K562 (cell line): Measurements from ENCODE around the gene AURKB. TPM values are rescaled to one million over a fixed set of nuclear protein-coding genes. Genes with fewer than 3 reads are reported as not detected.

Source experiments
- ARNT ChIP-seq, 2 experiments: fragments of 450-650 bp; IDR thresholded peaks; 2 replicates each; pipeline ENCODE4 v1.6.1; 2016; ENCODE audit warnings: mild to moderate bottlenecking in 1 of 2
- ATF2 ChIP-seq: sonication (generic); formaldehyde crosslinking; IDR thresholded peaks from 2 replicates; pipeline ENCODE4 v1.8.1; 2022; ENCODE audit warnings: missing genetic modification reagents
- ATF6 ChIP-seq: sonication (generic); formaldehyde crosslinking; IDR thresholded peaks from 2 replicates; pipeline ENCODE4 v1.4.0; 2020; ENCODE audit warnings: mild to moderate bottlenecking, missing genetic modification reagents
- CHD1 ChIP-seq: fragments of 200-600 bp; sonication (generic); IDR thresholded peaks from one replicate; pipeline ENCODE4 v1.6.1; 2012; ENCODE audit warnings: mild to moderate bottlenecking, moderate library complexity, low read length, inconsistent platforms
- CHD7 ChIP-seq: fragments of 200-600 bp; sonication (generic); IDR thresholded peaks from one replicate; pipeline ENCODE4 v1.6.1; 2012; ENCODE audit warnings: mild to moderate bottlenecking, low read depth, low read length, inconsistent platforms
- ETV5 ChIP-seq: sonication (generic); formaldehyde crosslinking; IDR thresholded peaks from 2 replicates; pipeline ENCODE4 v1.4.0; 2020; ENCODE audit warnings: low read depth, mild to moderate bottlenecking, missing genetic modification reagents
- FOXM1 ChIP-seq, 2 experiments: fragments of 450-650 bp in 1 of 2; sonication (generic) in 1 of 2; formaldehyde crosslinking in 1 of 2; IDR thresholded peaks; 2 replicates each; pipeline versions ENCODE4 v1.6.1 to v1.9.0; 2017 to 2022; ENCODE audit warnings: low read depth in 2 of 2, mild to moderate bottlenecking in 2 of 2, missing genetic modification reagents in 1 of 2, moderate library complexity in 1 of 2
- MYNN ChIP-seq, 2 experiments: sonication (generic); formaldehyde crosslinking in 1 of 2; IDR thresholded peaks; 2 replicates each; pipeline versions ENCODE4 v1.5.0 to v1.6.1; 2016 to 2020; ENCODE audit warnings: antibody characterized with exemption in 1 of 2, missing genetic modification reagents in 1 of 2
- RNF2 ChIP-seq: sonication (generic); IDR thresholded peaks from 2 replicates; pipeline ENCODE4 v1.6.1; 2016
- SMAD4 ChIP-seq: fragments of 250-450 bp; sonication (Bioruptor Pico); conservative IDR thresholded peaks from 2 replicates; pipeline ENCODE4 v1.8.0; 2021; ENCODE audit warnings: inconsistent platforms, mild to moderate bottlenecking, moderate library complexity
- STAT5B ChIP-seq: fragments of 250-450 bp; sonication (Bioruptor Pico); IDR thresholded peaks from 2 replicates; pipeline ENCODE4 v1.8.0; 2021; ENCODE audit warnings: mild to moderate bottlenecking, inconsistent platforms
- ZNF76 ChIP-seq: fragments of 250-450 bp; sonication (Bioruptor Pico); IDR thresholded peaks from 2 replicates; pipeline ENCODE4 v1.4.0; 2020; ENCODE audit warnings: mild to moderate bottlenecking, moderate library complexity, borderline replicate concordance
- polyA plus RNA-seq, 8 experiments: library from polyadenylated mRNA; depleted of rRNA in 4 of 8; stranded (reverse) in 5 of 8; unstranded in 3 of 8; fragments of >200 nt; fragmentation: Nextera tagmentation in 2 of 8; fragmentation: Illumina TruSeq in 1 of 8; extraction: Ambion mirVana in 2 of 8; extraction: Trizol in 1 of 8; gene quantifications; 2 replicates each; pipeline versions ENCODE4 v1.2.1 to v1.2.3, GENCODE V29; 2011 to 2014; ENCODE audit warnings: inconsistent platforms in 1 of 8, missing spikeins in 1 of 8
- total RNA-seq, 7 experiments: library from RNA; depleted of rRNA in 6 of 7; stranded (reverse); fragments of >200 nt in 6 of 7; fragmentation: Illumina TruSeq in 2 of 7; extraction: Trizol in 2 of 7; gene quantifications; 2 replicates each; pipeline versions ENCODE4 v1.2.1 to v1.2.3, GENCODE V29; 2011 to 2021; ENCODE audit warnings: low replicate concordance in 1 of 7

The AURKB gene
- total and polyA plus RNA-seq, 9 of the 15 experiments (the other 6 are each of a cell fraction or from before 2014, with no cell fraction given) = 27.2 to 114 (median 74.8) TPM

GRCh38 chr17:8222630-8223355 is 12.4 kb upstream of the AURKB start (continued):
- TF ChIP-seq CHD7 (no peak), ZNF76 (no peak; the same call in 1 of the 2 replicates), ARNT (IDR thresholded peaks at IDR 0.05) (peak; percentile 58 to 78; a peak in 3 of 4 replicates), ETV5 (no peak), MYNN (IDR thresholded peaks at IDR 0.05) (no peak; the same call in 1 of the 2 replicates), MYNN (CRISPR knock-in tag; IDR thresholded peaks at IDR 0.05) (no peak), FOXM1 (IDR thresholded peaks at IDR 0.05; ENCODE audit: low read depth) (no peak), FOXM1 (CRISPR knock-in tag; IDR thresholded peaks at IDR 0.05; ENCODE audit: low read depth) (no peak), ATF6 (CRISPR knock-in tag) (no peak), STAT5B (CRISPR knock-in tag) (no peak), ATF2 (CRISPR knock-in tag) (no peak), SMAD4 (CRISPR knock-in tag) (no peak), CHD1 (peak; percentile 66), RNF2 (peak; percentile 47; the same call in 1 of the 2 replicates)
